ENCODE data around the gene MT4. TPM values are rescaled to one million over a fixed set of nuclear protein-coding genes. Genes with fewer than 3 reads are reported as not detected.

Gene MT4
- total RNA-seq, 4 donors from 2014 or later: not detected

DNA sequence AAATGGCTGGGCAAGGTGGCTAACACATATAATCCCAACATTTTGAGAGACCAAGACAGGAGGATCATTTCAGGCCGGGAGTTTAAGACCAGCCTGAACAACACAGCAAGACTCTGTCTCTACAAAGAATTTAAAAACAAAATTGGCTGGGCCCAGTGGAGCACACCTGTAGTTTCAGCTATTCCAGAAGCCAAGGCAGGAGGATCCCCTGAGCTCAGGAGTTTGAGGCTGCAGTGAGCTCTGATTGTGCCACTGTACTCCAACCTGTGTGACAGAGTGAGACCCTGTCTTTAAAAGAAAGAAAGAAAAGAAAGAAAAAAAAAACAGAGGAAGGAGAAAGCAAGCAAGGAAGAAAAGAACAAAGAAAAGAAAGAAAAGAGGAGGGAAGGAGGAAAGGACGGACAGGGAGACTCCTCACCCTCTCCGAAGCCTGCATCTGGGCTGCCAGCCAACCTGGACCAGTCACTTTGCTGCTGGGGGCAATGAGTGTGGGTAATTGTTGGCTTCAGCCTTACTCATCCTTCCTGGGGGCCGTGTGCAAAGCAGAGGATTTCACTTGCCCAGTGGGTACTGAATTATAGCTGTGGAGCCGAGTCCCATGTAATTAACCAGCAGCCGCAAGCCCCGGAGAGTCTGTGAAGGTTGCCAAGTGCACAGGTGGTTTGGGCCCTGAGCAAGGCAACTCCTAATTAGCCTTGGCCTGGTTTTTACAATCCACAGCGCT lies 6.7 kb upstream of the MT4 start:
- no peak for TF ChIP-seq POLR2A (IDR thresholded peaks at IDR 0.05)
- TF ChIP-seq, protein P1, sequence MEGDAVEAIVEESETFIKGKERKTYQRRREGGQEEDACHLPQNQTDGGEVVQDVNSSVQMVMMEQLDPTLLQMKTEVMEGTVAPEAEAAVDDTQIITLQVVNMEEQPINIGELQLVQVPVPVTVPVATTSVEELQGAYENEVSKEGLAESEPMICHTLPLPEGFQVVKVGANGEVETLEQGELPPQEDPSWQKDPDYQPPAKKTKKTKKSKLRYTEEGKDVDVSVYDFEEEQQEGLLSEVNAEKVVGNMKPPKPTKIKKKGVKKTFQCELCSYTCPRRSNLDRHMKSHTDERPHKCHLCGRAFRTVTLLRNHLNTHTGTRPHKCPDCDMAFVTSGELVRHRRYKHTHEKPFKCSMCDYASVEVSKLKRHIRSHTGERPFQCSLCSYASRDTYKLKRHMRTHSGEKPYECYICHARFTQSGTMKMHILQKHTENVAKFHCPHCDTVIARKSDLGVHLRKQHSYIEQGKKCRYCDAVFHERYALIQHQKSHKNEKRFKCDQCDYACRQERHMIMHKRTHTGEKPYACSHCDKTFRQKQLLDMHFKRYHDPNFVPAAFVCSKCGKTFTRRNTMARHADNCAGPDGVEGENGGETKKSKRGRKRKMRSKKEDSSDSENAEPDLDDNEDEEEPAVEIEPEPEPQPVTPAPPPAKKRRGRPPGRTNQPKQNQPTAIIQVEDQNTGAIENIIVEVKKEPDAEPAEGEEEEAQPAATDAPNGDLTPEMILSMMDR (IDR thresholded peaks at IDR 0.05): no peak
- no peak overlapping the region for H3K4me3 ChIP-seq
- intact Hi-C loops (cut with DNase I; ENCODE audit: low total_unique reads): no loop called here
- no peaks in the 10 kb centered on the region for H3K27me3 ChIP-seq
- no peak overlapping the region for H3K27ac ChIP-seq
- DNase-seq: no peak
- no peaks in the 10 kb centered on the region for H3K9me3 ChIP-seq
- no peaks in the 10 kb centered on the region for H3K4me1 ChIP-seq
- no peaks in the 10 kb centered on the region for H3K36me3 ChIP-seq

DNA sequence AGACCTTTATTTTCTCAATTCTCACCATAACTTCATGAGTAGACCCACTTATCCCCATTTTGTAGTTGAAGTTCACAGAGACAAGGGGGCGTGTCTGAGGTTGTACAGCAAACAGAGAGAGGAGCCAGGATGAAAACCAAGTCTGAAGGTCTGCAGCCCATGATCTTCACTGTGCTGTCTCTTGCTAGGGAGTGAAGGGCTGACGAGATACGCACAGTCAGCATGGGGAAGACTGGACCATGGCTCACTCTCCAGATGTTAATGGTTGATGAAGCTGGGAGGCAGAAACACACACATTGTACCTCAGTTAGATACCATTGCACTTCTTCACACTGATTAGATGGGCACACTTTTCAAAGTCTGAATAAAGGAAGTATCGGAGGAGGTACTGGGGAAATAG lies 5.8 kb upstream of the MT4 start:
- Histone ChIP-seq H3K27ac (no peak overlapping the region), H3K36me3 (no peaks in the 10 kb centered on the region), H3K4me3 (no peak overlapping the region), H3K9me3 (no peaks in the 10 kb centered on the region), H3K4me1 (no peaks in the 10 kb centered on the region), H3K27me3 (no peaks in the 10 kb centered on the region)
- intact Hi-C loops (cut with DNase I; ENCODE audit: low total_unique reads): no loop called here
- no peak for DNase-seq
- TF ChIP-seq, protein P1 (IDR thresholded peaks at IDR 0.05): no peak
- TF ChIP-seq POLR2A (IDR thresholded peaks at IDR 0.05): no peak

DNA sequence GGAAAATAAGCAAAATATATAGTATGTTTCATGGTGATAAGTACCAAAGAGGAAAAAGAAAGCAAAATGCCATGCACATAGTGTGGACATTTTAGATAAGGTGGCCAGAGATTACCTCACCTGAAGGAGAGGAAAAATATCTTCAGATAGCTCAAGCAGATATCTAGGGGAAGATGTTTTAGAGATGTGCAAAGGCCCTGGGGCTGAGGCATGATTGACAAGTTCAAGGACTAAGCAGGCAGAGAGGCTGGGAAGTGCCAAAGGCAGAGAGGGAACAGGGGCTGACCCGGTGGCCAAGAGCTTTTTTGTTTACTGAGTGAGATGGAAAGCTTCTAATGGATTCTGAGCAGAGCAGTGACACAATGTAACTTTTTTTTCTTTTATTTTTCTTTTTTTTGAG lies 4.4 kb upstream of the MT4 start:
- H3K27ac ChIP-seq: no peak overlapping the region
- no peaks in the 10 kb centered on the region for H3K4me1 ChIP-seq
- no peak for DNase-seq
- TF ChIP-seq POLR2A (IDR thresholded peaks at IDR 0.05): no peak
- TF ChIP-seq, protein P1 (IDR thresholded peaks at IDR 0.05): no peak
- intact Hi-C loops (cut with DNase I; ENCODE audit: low total_unique reads): no loop called here
- H3K36me3 ChIP-seq: no peaks in the 10 kb centered on the region
- no peaks in the 10 kb centered on the region for H3K27me3 ChIP-seq
- H3K9me3 ChIP-seq: no peaks in the 10 kb centered on the region
- no peak overlapping the region for H3K4me3 ChIP-seq

DNA sequence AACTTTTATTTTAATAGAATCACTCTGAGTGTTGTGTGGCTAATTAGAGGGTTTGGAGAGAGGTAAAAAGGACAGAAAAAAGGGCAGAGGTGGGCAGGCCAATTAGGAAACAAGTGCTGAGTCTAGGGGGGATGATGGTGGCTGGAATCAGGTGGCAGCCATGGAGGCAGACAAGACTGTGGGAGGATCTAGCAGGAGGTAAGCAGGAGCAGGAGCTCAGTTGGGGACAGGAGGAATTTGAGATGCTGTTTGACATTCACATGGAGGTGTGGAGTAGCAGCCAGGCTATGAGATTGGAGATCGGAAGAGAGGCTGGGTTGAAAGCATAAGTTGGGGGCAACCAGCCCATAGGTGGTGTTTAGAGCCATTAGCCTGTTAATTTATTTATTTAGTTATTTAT lies 3.7 kb upstream of the MT4 start:
- Histone ChIP-seq H3K4me3 (no peak overlapping the region), H3K27me3 (no peaks in the 10 kb centered on the region), H3K36me3 (no peaks in the 10 kb centered on the region), H3K4me1 (no peaks in the 10 kb centered on the region), H3K9me3 (no peaks in the 10 kb centered on the region), H3K27ac (no peak overlapping the region)
- no peak for DNase-seq
- intact Hi-C loops (cut with DNase I; ENCODE audit: low total_unique reads): no loop called here
- no peak for TF ChIP-seq POLR2A (IDR thresholded peaks at IDR 0.05)
- TF ChIP-seq, protein P1 (IDR thresholded peaks at IDR 0.05): no peak

DNA sequence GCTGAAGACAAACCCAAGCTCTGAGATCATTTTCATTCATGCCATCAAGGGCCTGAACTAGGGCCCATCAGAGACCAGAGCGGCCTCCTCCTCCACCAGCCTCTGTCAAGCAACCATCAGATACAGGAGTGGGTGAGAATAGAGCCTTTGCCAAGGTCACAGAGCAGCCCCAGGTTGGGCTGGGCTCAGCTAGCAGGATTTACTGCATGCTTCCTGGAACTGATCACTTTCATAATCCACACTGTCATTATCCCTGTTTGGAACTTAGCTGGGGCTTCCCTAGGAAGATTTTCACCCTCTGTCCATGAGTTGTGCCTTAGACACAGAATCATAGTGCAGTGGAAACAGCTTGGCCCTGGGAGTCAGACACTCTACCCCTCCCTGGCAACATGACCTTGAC lies 5.1 kb downstream of the MT4 start:
- Histone ChIP-seq H3K4me1 (no peaks in the 10 kb centered on the region), H3K36me3 (no peaks in the 10 kb centered on the region), H3K4me3 (no peak overlapping the region), H3K27me3 (no peaks in the 10 kb centered on the region), H3K9me3 (no peaks in the 10 kb centered on the region), H3K27ac (no peak overlapping the region)
- TF ChIP-seq, protein P1 (IDR thresholded peaks at IDR 0.05): no peak
- no peak for TF ChIP-seq POLR2A (IDR thresholded peaks at IDR 0.05)
- DNase-seq: no peak
- intact Hi-C loops (cut with DNase I; ENCODE audit: low total_unique reads): loop anchor here (10.0 kb wide), 1 partner anchor 135 kb away; no protein-coding TSS in a partner anchor

All from uterus (tissue), 4 donors.